B cell (primary cell): ENCODE data around the gene CD79B. TPM values are rescaled to one million over a fixed set of nuclear protein-coding genes. Genes with fewer than 3 reads are reported as not detected.
"Not testable (repeated sequence)": the region's sequence is repeated elsewhere in the genome, so short reads cannot be mapped to it uniquely, and the experiment has no call there.

ENCODE experiments used
- ATAC-seq: fragments of 200-7000 bp; cut with Tn5 transposase; one replicate; pipeline ENCODE4 v1.10.0; 2021; ENCODE audit warnings: low read depth, mild to moderate bottlenecking, moderate number of reproducible peaks, moderate library complexity
- CTCF ChIA-PET: fragments of 350-600 bp; sonication (Branson Sonifier 250); formaldehyde crosslinking; loops from one replicate; lab custom pipeline; 2021; ENCODE audit warnings: antibody characterized with exemption, inconsistent platforms; lab: Charles Lee
- POLR2A ChIA-PET: fragments of 350-600 bp; sonication (Branson Sonifier 250); formaldehyde crosslinking; loops from one replicate; lab custom pipeline; 2021; ENCODE audit warnings: antibody characterized with exemption; lab: Charles Lee
- DNase-seq: peaks from one replicate; pipeline ENCODE4 v3.0.0; 2013
- H2AFZ ChIP-seq: 2 replicates; pipeline ENCODE4 v1.6.1; 2012; ENCODE audit warnings: mild to moderate bottlenecking, low read depth, low read length; ENCODE audit not compliant: insufficient read depth, poor library complexity, severe bottlenecking
- H3K27ac ChIP-seq, 2 donors: 1 replicate in 1 of 2; 2 replicates in 1 of 2; pipeline ENCODE4 v1.5.1; 2012 to 2013; ENCODE audit warnings: low read length in 2 of 2, mild to moderate bottlenecking in 2 of 2, moderate library complexity in 1 of 2
- H3K27me3 ChIP-seq, 4 experiments: fragments of 200-600 bp in 1 of 4; sonication (generic) in 1 of 4; replicated peaks in 1 of 4; 1 replicate in 2 of 4; 2 replicates in 2 of 4; pipeline versions ENCODE4 v1.6.1 to v1.7.0; 2013 to 2016; ENCODE audit warnings: low read length in 3 of 4, mild to moderate bottlenecking in 2 of 4, mixed read lengths in 1 of 4, moderate library complexity in 1 of 4; ENCODE audit not compliant: insufficient read depth in 4 of 4, control insufficient read depth in 3 of 4; ENCODE audit errors: control extremely low read depth in 1 of 4
- H3K36me3 ChIP-seq, 2 experiments: replicated peaks in 1 of 2; 1 replicate in 1 of 2; 2 replicates in 1 of 2; pipeline versions ENCODE4 v1.6.1 to v1.7.1; 2013; ENCODE audit warnings: low read length in 1 of 2; ENCODE audit not compliant: insufficient read depth in 2 of 2, control insufficient read depth in 1 of 2; ENCODE audit errors: control extremely low read depth in 1 of 2, extremely low read depth in 1 of 2
- H3K4me1 ChIP-seq, 2 donors: fragments of 200-600 bp in 1 of 2; sonication (generic) in 1 of 2; 1 replicate in 1 of 2; 2 replicates in 1 of 2; pipeline versions ENCODE4 v1.5.1 to v1.6.1; 2013 to 2017; ENCODE audit warnings: low read length in 2 of 2; ENCODE audit not compliant: control insufficient read depth in 2 of 2, insufficient read depth in 2 of 2
- H3K4me2 ChIP-seq: replicated peaks from 2 replicates; pipeline ENCODE3; 2012; ENCODE audit warnings: mild to moderate bottlenecking, low read depth, low read length; ENCODE audit not compliant: poor library complexity, severe bottlenecking
- H3K4me3 ChIP-seq, 5 experiments: fragments of 200-600 bp in 1 of 5; sonication (generic) in 1 of 5; 1 replicate in 3 of 5; 2 replicates in 2 of 5; pipeline versions ENCODE4 v1.5.1 to v1.7.0; 2011 to 2016; ENCODE audit warnings: low read length in 4 of 5, mild to moderate bottlenecking in 4 of 5, low read depth in 2 of 5, control low read depth in 1 of 5, moderate library complexity in 1 of 5; ENCODE audit not compliant: insufficient read depth in 1 of 5; ENCODE audit errors: control extremely low read depth in 1 of 5, extremely low read depth in 1 of 5
- H3K79me2 ChIP-seq: fragments of 200-600 bp; sonication (generic); one replicate; pipeline ENCODE4 v1.6.0; 2016; ENCODE audit warnings: low read length; ENCODE audit not compliant: control insufficient read depth, insufficient read depth
- H3K9ac ChIP-seq: fragments of 200-600 bp; sonication (generic); 2 replicates; pipeline ENCODE4 v1.6.1; 2017; ENCODE audit warnings: mild to moderate bottlenecking, low read length, moderate library complexity
- H3K9me3 ChIP-seq, 3 donors: one replicate each; pipeline versions ENCODE4 v1.6.1 to v1.7.1; 2013; ENCODE audit warnings: low read length in 2 of 3; ENCODE audit not compliant: control insufficient read depth in 2 of 3, insufficient read depth in 1 of 3; ENCODE audit errors: control extremely low read depth in 1 of 3
- H4K20me1 ChIP-seq: 2 replicates; pipeline ENCODE4 v1.6.0; 2012; ENCODE audit warnings: mild to moderate bottlenecking, low read length; ENCODE audit not compliant: insufficient read depth, control insufficient read depth, poor library complexity, severe bottlenecking
- H3K27ac Mint-ChIP-seq: one replicate; pipeline ENCODE4 v1.8.0; 2021; ENCODE audit warnings: mixed read lengths
- H3K27me3 Mint-ChIP-seq: one replicate; pipeline ENCODE4 v1.8.0; 2021; ENCODE audit warnings: mixed read lengths
- H3K4me1 Mint-ChIP-seq: one replicate; pipeline ENCODE4 v1.8.0; 2021; ENCODE audit warnings: mixed read lengths
- H3K4me3 Mint-ChIP-seq: one replicate; pipeline ENCODE4 v1.8.0; 2021; ENCODE audit warnings: mixed read lengths
- H3K9me3 Mint-ChIP-seq: one replicate; pipeline ENCODE4 v1.8.0; 2022; ENCODE audit warnings: mixed read lengths; ENCODE audit not compliant: insufficient read depth
- WGBS: methylation state at CpG from one replicate; pipeline ENCODE4 v1.1.5; 2013; ENCODE audit warnings: missing lambda C conversion rate; ENCODE audit not compliant: insufficient coverage; 5-methylcytosine and 5-hydroxymethylcytosine counted together
- intact Hi-C: fragments of 100-400 bp; cut with micrococcal nuclease; formaldehyde crosslinking; loops from one replicate; pipeline ENCODE4 v1.10.0; 2022
- polyA plus RNA-seq: library from polyadenylated mRNA; depleted of rRNA; stranded (reverse); fragments of >200 nt; gene quantifications from 2 replicates; pipeline ENCODE4 v1.2.3, GENCODE V29; 2012
- total RNA-seq, 2 donors: library from RNA; stranded (reverse); fragments of 120-200 nt in 1 of 2; gene quantifications; 1 replicate in 1 of 2; 2 replicates in 1 of 2; pipeline versions ENCODE4 v1.2.3 to v1.2.4, GENCODE V29; 2013 to 2022
- TF ChIP-seq, protein P1 (sequence below): fragments of 200-600 bp; IDR thresholded peaks from one replicate; pipeline ENCODE4 v1.8.0; 2022; ENCODE audit warnings: antibody characterized with exemption, mild to moderate bottlenecking

The CD79B gene
- total and polyA plus RNA-seq, 2 donors (not counting 1 experiment from before 2014, with no cell fraction given): 891 to 1,100 TPM

- H3K4me2 ChIP-seq, H3K36me3 ChIP-seq, H3K27me3 Mint-ChIP-seq, H3K27ac Mint-ChIP-seq, H3K79me2 ChIP-seq, H3K9me3 Mint-ChIP-seq, H3K9me3 ChIP-seq, H3K4me1 Mint-ChIP-seq, H3K4me1 ChIP-seq, H3K27me3 ChIP-seq, POLR2A ChIA-PET, H3K4me3 Mint-ChIP-seq, H3K4me3 ChIP-seq, H3K27ac ChIP-seq, H3K9ac ChIP-seq, H4K20me1 ChIP-seq, H2AFZ ChIP-seq: not testable (repeated sequence)
- DNase-seq (peak; percentile 67), ATAC-seq (peak; percentile 85)
- TF ChIP-seq, protein P1, sequence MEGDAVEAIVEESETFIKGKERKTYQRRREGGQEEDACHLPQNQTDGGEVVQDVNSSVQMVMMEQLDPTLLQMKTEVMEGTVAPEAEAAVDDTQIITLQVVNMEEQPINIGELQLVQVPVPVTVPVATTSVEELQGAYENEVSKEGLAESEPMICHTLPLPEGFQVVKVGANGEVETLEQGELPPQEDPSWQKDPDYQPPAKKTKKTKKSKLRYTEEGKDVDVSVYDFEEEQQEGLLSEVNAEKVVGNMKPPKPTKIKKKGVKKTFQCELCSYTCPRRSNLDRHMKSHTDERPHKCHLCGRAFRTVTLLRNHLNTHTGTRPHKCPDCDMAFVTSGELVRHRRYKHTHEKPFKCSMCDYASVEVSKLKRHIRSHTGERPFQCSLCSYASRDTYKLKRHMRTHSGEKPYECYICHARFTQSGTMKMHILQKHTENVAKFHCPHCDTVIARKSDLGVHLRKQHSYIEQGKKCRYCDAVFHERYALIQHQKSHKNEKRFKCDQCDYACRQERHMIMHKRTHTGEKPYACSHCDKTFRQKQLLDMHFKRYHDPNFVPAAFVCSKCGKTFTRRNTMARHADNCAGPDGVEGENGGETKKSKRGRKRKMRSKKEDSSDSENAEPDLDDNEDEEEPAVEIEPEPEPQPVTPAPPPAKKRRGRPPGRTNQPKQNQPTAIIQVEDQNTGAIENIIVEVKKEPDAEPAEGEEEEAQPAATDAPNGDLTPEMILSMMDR: peak; percentile 70
- intact Hi-C loops: loop anchor here (10.0 kb wide), 1 partner anchor 381 kb away; no protein-coding TSS in a partner anchor
- 50% methylated on average over 2 of the region's 5 CpGs for WGBS
- CTCF ChIA-PET: interaction anchor here (0.7 to 9.4 kb wide), 13 partner anchors 8 to 242 kb away, joined by 3 to 152 read pairs (median 16); partner anchors contain the start of genes ERN1, GH1 and ICAM2
These were observed 28.3 kb downstream of the CD79B start for GRCh38 chr17:63903787-63904201.

- not testable (repeated sequence) for H3K4me1 ChIP-seq, DNase-seq, H3K4me1 Mint-ChIP-seq, H3K27ac ChIP-seq, H3K27me3 ChIP-seq, H3K27me3 Mint-ChIP-seq, H3K27ac Mint-ChIP-seq, H3K9ac ChIP-seq, H3K36me3 ChIP-seq, H3K9me3 ChIP-seq, H4K20me1 ChIP-seq, H3K4me3 ChIP-seq, ATAC-seq, H3K9me3 Mint-ChIP-seq, H3K4me2 ChIP-seq, H2AFZ ChIP-seq, H3K4me3 Mint-ChIP-seq, H3K79me2 ChIP-seq
- ChIA-PET POLR2A (interaction anchor here (1.1 kb wide), 1 partner anchor 118 kb away, joined by 9 read pairs; the partner anchor contains the start of gene ICAM2), CTCF (interaction anchor here (0.6 to 9.4 kb wide), 18 partner anchors 10 to 1443 kb away, joined by 3 to 152 read pairs (median 4); partner anchors contain the start of genes CSHL1, ERN1 and ICAM2)
- WGBS: no CpG with 5 or more reads among the region's 2 CpGs
- intact Hi-C loops: loop anchor here (10.0 kb wide), 1 partner anchor 383 kb away; no protein-coding TSS in a partner anchor
These were observed 30.2 kb downstream of the CD79B start for GRCh38 chr17:63901971-63902370.

DNA sequence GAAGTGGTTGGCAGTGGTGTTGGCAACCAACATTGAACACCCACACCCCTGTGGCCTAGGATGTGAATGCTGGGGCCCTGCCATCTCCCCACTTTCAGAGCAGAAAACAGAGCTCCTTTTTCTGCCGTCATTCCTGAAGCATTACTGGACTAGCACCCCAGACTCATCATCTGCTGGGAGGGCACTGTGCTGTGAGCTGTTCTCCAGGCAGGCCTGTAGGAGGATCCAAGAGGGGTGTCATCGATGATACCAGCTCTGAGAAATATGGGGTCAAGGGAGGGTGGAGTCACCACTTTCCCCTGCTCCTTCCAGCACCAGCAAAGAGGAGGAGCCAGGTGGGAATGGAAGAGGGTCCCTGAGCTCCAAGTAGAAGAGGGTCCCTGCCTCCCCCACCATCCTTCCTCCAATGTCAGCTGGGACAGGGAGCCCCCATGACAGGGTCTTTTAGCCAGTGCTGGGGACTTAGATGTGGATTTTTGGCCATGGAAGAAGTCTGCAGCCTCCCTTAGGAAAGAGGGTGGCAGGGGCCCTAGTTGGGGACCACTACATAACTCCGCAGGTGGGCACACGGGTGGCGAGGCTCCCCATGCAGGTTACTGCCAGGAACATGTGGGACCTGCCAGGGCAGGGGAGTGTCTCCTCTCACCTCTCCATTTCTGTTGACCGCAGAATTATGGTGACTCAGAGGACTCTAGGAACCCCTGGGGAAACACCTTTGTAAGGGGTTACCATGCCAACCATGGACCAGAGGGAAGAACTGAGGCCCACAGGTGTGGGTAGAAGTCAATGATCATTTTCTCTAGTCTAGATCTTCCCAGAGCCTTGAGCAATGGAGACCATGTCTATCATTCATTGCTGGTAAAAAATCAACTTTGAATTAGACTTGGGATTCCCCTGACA, 33.0 kb downstream of the CD79B start:
- H3K36me3 ChIP-seq, H4K20me1 ChIP-seq, H3K4me3 ChIP-seq, H3K27me3 ChIP-seq, H3K4me1 ChIP-seq, H3K4me2 ChIP-seq, intact Hi-C loops, H3K4me3 Mint-ChIP-seq, ATAC-seq, H3K9me3 ChIP-seq, H2AFZ ChIP-seq, H3K79me2 ChIP-seq, H3K9ac ChIP-seq, H3K9me3 Mint-ChIP-seq, DNase-seq, H3K4me1 Mint-ChIP-seq, H3K27ac Mint-ChIP-seq, POLR2A ChIA-PET, H3K27ac ChIP-seq: not testable (repeated sequence)
- CTCF ChIA-PET: interaction anchor here (1.1 to 1.7 kb wide), 2 partner anchors 126 to 234 kb away, joined by 3 to 5 read pairs; no protein-coding TSS in a partner anchor
- WGBS: 76% methylated on average over 4 of the region's 6 CpGs
- H3K27me3 Mint-ChIP-seq: peaks cover 11% of the 10 kb centered on the region
